Kasumi-1 (cell line): ENCODE measurements around the gene BLACAT1.
"Not testable (repeated sequence)": the region's sequence is repeated elsewhere in the genome, so short reads cannot be mapped to it uniquely, and the experiment has no call there.

Experiments
- DNase-seq, 2 experiments: peaks; one replicate each; lab custom pipeline; 2025; lab: John Stamatoyannopoulos, UW

Gene BLACAT1

GRCh38 chr1:205438213-205439158, 17.4 kb downstream of the BLACAT1 start:
- DNase-seq, result peak; percentile 32 to 60

- no peak for DNase-seq
Measured at GRCh38 chr1:205437570-205437969, 18.3 kb downstream of the BLACAT1 start.

- no peak for DNase-seq
Measured at GRCh38 chr1:205436776-205437410, 19.0 kb downstream of the BLACAT1 start.

GRCh38 chr1:205435578-205436573, 20.0 kb downstream of the BLACAT1 start:
- DNase-seq, result no peak

GRCh38 chr1:205434738-205435137, 21.1 kb downstream of the BLACAT1 start:
- no peak for DNase-seq

GRCh38 chr1:205432692-205433091, 23.2 kb downstream of the BLACAT1 start:
- DNase-seq, result not testable (repeated sequence)

- no peak for DNase-seq
Measured at GRCh38 chr1:205432116-205432515, 23.7 kb downstream of the BLACAT1 start.

- no peak for DNase-seq
Measured at GRCh38 chr1:205430696-205431305, 25.0 kb downstream of the BLACAT1 start.

GRCh38 chr1:205429762-205430695, 25.8 kb downstream of the BLACAT1 start:
- DNase-seq, result no peak

GRCh38 chr1:205424901-205425600, 30.8 kb downstream of the BLACAT1 start:
- DNase-seq, result no peak

- DNase-seq, result no peak
Measured at GRCh38 chr1:205423814-205424399, 31.9 kb downstream of the BLACAT1 start.

GRCh38 chr1:205422993-205423642, 32.7 kb downstream of the BLACAT1 start:
- DNase-seq, result no peak

- DNase-seq, result no peak
Measured at GRCh38 chr1:205421798-205422197, 34.0 kb downstream of the BLACAT1 start, which contains the start of gene LEMD1. Gene LEMD1, minus strand, starts transcription at chr1:205422056. Its CDS starts 1,520 bp downstream, at chr1:205420536.

- no peak for DNase-seq
Measured at GRCh38 chr1:205420938-205421337, 34.9 kb downstream of the BLACAT1 start.

GRCh38 chr1:205417870-205418635, 37.8 kb downstream of the BLACAT1 start:
- no peak for DNase-seq

- no peak for DNase-seq
Measured at GRCh38 chr1:205416322-205416721, 39.5 kb downstream of the BLACAT1 start.

GRCh38 chr1:205410581-205411298, 45.1 kb downstream of the BLACAT1 start:
- no peak for DNase-seq
